Coronary artery (tissue), 2 donors: Measurements from ENCODE around the gene SGCE.

Source experiments
- DNase-seq: peaks from one replicate; pipeline ENCODE4 v3.0.0-alpha.2; 2017; ENCODE audit warnings: low spot score
- H3K27ac ChIP-seq, 2 donors: fragments of 200-600 bp; sonication (generic); one replicate each; pipeline ENCODE4 v1.5.1; 2016 to 2019
- H3K4me3 ChIP-seq: fragments of 200-600 bp; sonication (generic); 2 replicates; pipeline ENCODE4 v1.5.1; 2016; ENCODE audit warnings: mild to moderate bottlenecking, moderate library complexity
- TF ChIP-seq, protein P1 (sequence below): fragments of 200-600 bp; sonication (generic); IDR thresholded peaks from one replicate; pipeline ENCODE4 v1.5.1; 2019; ENCODE audit warnings: antibody characterized with exemption

The SGCE gene

DNA sequence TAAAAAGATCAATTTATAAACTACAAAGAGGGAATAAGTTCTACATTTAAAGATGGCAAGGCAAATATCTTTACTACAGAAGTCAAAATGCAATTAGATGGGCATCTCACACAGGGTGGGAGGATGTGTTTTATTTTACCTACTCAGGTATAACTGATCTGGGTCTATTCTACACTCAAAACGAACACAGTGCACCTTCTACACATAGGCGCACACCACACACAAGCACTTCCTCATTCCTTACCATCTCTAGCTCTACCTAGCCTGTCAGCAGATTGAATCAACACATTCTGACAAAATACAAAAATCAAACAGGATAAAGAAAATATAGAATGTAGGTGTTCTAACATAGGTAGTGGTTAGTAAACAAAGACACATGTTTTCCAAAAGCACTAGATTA is 64.8 kb downstream of the SGCE start:
- TF ChIP-seq, protein P1, sequence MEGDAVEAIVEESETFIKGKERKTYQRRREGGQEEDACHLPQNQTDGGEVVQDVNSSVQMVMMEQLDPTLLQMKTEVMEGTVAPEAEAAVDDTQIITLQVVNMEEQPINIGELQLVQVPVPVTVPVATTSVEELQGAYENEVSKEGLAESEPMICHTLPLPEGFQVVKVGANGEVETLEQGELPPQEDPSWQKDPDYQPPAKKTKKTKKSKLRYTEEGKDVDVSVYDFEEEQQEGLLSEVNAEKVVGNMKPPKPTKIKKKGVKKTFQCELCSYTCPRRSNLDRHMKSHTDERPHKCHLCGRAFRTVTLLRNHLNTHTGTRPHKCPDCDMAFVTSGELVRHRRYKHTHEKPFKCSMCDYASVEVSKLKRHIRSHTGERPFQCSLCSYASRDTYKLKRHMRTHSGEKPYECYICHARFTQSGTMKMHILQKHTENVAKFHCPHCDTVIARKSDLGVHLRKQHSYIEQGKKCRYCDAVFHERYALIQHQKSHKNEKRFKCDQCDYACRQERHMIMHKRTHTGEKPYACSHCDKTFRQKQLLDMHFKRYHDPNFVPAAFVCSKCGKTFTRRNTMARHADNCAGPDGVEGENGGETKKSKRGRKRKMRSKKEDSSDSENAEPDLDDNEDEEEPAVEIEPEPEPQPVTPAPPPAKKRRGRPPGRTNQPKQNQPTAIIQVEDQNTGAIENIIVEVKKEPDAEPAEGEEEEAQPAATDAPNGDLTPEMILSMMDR = no peak
- DNase-seq = no peak
- Histone ChIP-seq H3K4me3 (no peak overlapping the region), H3K27ac (no peak overlapping the region)

DNA sequence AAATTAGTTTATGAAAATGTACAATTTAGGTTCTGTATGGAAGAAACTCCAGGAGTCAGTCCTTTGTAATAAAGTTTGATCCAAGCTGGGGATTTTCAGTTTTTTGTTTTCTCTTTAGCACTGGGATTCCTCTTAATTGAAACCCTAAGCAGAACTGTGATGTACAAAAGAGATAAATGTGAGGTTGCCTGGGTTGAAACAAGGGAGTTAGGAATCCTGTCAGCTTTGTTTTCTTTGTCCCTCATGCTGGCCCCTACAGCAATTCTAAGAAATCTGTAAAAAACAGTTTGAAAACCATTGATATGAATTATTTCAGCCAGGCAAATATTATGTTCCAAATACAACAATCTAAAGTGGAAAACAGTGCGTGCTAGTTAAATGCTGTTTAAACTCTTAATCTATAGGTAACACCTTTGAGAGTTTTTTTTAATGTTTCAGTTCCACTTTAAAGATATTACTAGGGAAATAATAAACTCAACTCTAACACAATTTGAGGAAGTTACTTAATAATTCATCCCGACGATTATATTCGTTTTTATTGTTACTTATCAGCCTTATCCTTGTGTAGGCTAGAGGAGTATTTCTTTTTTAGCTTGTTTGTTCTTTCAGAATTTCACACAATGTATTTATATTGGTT is 65.3 kb downstream of the SGCE start:
- H3K27ac ChIP-seq = no peak overlapping the region
- H3K4me3 ChIP-seq = no peak overlapping the region
- DNase-seq = no peak
- TF ChIP-seq, protein P1 = no peak

DNA sequence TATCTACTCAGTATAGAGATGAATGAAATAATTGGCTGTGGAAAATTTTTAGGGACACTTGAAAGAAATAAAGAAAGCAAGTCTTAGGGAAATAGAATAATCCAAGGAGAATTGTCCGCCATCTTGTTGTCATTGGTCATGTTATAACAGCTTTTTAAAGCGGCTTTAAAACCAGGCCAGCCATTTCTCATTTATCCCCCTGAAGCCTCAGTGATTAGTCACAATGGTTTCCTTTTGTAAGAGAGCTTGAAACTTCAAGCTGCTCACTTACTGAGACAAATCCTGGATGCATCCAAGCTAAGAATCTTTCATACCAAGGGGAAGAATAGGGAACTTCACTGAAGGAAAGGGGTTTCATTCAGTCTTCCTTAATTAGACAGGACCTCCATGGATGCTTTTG is 67.9 kb downstream of the SGCE start:
- H3K4me3 ChIP-seq = no peak overlapping the region
- no peak for DNase-seq
- H3K27ac ChIP-seq = no peak overlapping the region
- TF ChIP-seq, protein P1 = no peak

DNA sequence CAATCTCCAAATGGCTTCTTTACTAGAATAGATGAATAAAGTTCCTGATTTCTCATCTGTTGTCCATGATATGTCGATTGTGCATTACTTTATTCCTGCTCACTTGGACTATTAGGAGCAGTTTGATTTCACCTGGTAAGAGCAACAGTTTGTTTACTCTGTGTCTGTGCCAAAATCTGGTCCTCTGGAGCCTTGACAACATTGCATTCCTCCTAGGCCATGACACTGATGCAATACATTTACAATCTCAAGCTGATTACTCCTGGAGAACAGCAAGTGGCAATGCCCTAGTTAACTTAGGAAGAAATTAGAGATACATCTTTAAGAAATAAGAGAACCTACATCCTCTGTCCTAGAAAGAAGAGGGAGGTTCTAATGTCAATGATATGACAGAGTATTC is 71.8 kb downstream of the SGCE start:
- DNase-seq = no peak
- H3K4me3 ChIP-seq = no peak overlapping the region
- TF ChIP-seq, protein P1 = no peak
- no peak overlapping the region for H3K27ac ChIP-seq

DNA sequence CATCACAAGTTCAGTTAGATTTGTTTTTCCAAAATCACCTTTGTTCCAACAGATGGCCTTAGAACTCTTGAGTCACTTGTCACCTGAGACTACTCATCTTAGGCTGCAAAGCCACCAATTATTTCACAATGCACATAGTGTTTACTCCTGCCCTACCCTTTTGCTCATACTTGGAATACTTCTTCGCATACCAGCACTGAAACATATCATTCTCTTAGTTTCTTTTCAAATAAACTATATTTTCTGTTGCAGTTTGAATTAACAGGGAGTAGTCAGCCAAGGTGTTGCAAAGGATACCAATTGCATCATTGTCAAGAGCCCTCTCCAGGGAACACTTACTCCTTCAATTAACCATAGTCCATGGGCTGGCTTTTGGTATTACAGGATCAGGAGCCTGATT is 75.3 kb downstream of the SGCE start:
- DNase-seq = no peak
- Histone ChIP-seq H3K27ac (no peak overlapping the region), H3K4me3 (no peak overlapping the region)
- TF ChIP-seq, protein P1 = no peak

DNA sequence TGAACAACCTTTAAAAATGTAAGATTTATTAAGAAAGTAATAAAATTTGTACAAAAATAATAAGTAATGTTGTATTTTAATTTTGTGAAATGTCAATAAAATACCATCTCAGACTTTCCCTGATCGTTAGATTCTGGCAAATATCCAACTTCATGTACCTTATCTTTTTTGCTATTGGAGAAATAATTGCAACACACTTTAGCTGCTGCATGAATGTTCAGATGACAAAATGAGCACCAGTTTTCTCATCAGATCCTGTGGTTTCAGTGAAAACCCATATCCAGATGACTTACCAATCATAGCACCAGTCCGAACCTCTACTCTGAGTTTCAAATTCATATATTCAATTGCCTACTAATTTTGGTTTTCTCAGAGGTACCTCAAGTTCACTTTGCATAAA is 76.5 kb downstream of the SGCE start:
- no peak overlapping the region for H3K4me3 ChIP-seq
- no peak overlapping the region for H3K27ac ChIP-seq
- TF ChIP-seq, protein P1 = no peak
- DNase-seq = no peak

DNA sequence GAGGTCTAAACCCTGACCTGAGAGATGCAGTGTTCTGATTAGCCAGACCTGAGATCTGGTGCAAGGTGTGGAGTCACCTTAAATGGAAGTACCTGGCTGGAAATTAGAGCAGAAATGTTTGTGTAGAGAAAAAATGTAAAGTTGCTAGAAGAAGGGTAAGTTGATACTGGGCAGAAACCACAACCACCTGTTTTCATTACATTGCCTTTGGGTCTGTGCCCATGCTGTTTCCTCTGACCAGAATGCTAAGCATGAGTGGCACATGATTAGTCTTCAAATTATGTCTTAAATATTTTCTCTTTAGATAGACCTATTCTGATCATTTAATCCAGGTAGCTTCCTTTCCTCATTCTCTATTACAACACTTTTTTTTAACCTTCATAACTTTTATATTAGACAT is 77.3 kb downstream of the SGCE start:
- Histone ChIP-seq H3K27ac (no peak overlapping the region), H3K4me3 (no peak overlapping the region)
- no peak for DNase-seq
- TF ChIP-seq, protein P1 = no peak
